CD14-positive monocyte (primary cell): Measurements from ENCODE around the gene NEGR1. TPM values are rescaled to one million over a fixed set of nuclear protein-coding genes. Genes with fewer than 3 reads are reported as not detected.

Experiments
- DNase-seq, 3 donors: peaks; one replicate each; pipeline ENCODE4 v3.0.0-alpha.2; 2011 to 2022
- H2AFZ ChIP-seq: 2 replicates; pipeline ENCODE4 v1.6.0; 2012; ENCODE audit warnings: mild to moderate bottlenecking, low read depth, low read length, inconsistent platforms; ENCODE audit not compliant: insufficient read depth, poor library complexity, severe bottlenecking
- H3K27ac ChIP-seq, 2 donors: 1 replicate in 1 of 2; 2 replicates in 1 of 2; pipeline ENCODE4 v1.5.1; 2012 to 2013; ENCODE audit warnings: low read length in 2 of 2, control low read depth in 1 of 2, inconsistent platforms in 1 of 2, low read depth in 1 of 2, mild to moderate bottlenecking in 1 of 2
- H3K27me3 ChIP-seq, 2 donors: one replicate each; pipeline versions ENCODE4 v1.6.0 to v1.6.1; 2011 to 2013; ENCODE audit warnings: low read length in 2 of 2; ENCODE audit not compliant: control insufficient read depth in 2 of 2, insufficient read depth in 2 of 2
- H3K36me3 ChIP-seq, 2 donors: replicated peaks in 1 of 2; 1 replicate in 1 of 2; 2 replicates in 1 of 2; pipeline versions ENCODE4 v1.5.1 to v1.6.1; 2012 to 2013; ENCODE audit warnings: low read length in 2 of 2, control low read depth in 1 of 2, inconsistent platforms in 1 of 2, mild to moderate bottlenecking in 1 of 2; ENCODE audit not compliant: insufficient read depth in 2 of 2, control insufficient read depth in 1 of 2
- H3K4me1 ChIP-seq, 2 donors: 1 replicate in 1 of 2; 2 replicates in 1 of 2; pipeline versions ENCODE4 v1.5.1 to v1.6.1; 2012 to 2013; ENCODE audit warnings: low read length in 2 of 2, control low read depth in 1 of 2, inconsistent platforms in 1 of 2, mild to moderate bottlenecking in 1 of 2, moderate library complexity in 1 of 2; ENCODE audit not compliant: insufficient read depth in 2 of 2, control insufficient read depth in 1 of 2
- H3K4me2 ChIP-seq: replicated peaks from 2 replicates; pipeline ENCODE3; 2012; ENCODE audit warnings: low read length, moderate library complexity, mild to moderate bottlenecking; ENCODE audit not compliant: poor library complexity, severe bottlenecking; ENCODE audit errors: extremely low read depth
- H3K4me3 ChIP-seq, 3 experiments: fragments of 200-600 bp in 1 of 3; sonication (generic) in 1 of 3; replicated peaks in 1 of 3; 1 replicate in 2 of 3; 2 replicates in 1 of 3; pipeline ENCODE4 v1.5.1; 2011 to 2013; ENCODE audit warnings: low read length in 3 of 3, mild to moderate bottlenecking in 3 of 3, control low read depth in 2 of 3, low read depth in 2 of 3, inconsistent platforms in 1 of 3, moderate library complexity in 1 of 3
- H3K79me2 ChIP-seq: 2 replicates; pipeline ENCODE4 v1.6.0; 2012; ENCODE audit warnings: mild to moderate bottlenecking, control low read depth, inconsistent platforms, low read length, moderate library complexity; ENCODE audit not compliant: insufficient read depth
- H3K9ac ChIP-seq: 2 replicates; pipeline ENCODE4 v1.6.0; 2017; ENCODE audit warnings: low read length, mild to moderate bottlenecking; ENCODE audit not compliant: insufficient read depth, poor library complexity, severe bottlenecking
- H3K9me3 ChIP-seq, 2 donors: replicated peaks in 1 of 2; 1 replicate in 1 of 2; 2 replicates in 1 of 2; pipeline versions ENCODE4 v1.5.1 to v1.6.1; 2012 to 2013; ENCODE audit warnings: low read length in 2 of 2, control low read depth in 1 of 2; ENCODE audit not compliant: control insufficient read depth in 1 of 2, insufficient read depth in 1 of 2
- H4K20me1 ChIP-seq: 2 replicates; pipeline ENCODE4 v1.6.0; 2012; ENCODE audit warnings: mild to moderate bottlenecking, low read length, control low read depth, moderate library complexity; ENCODE audit not compliant: insufficient read depth
- H3K27ac Mint-ChIP-seq, 7 donors: one replicate each; pipeline ENCODE4 v1.8.0; 2020; ENCODE audit warnings: mild to moderate bottlenecking in 7 of 7, mixed read lengths in 7 of 7, moderate library complexity in 6 of 7, inconsistent platforms in 2 of 7
- H3K27me3 Mint-ChIP-seq, 3 donors: one replicate each; pipeline ENCODE4 v1.8.0; 2021 to 2022; ENCODE audit warnings: low read depth in 3 of 3, mild to moderate bottlenecking in 3 of 3, mixed read lengths in 3 of 3, moderate library complexity in 3 of 3, inconsistent platforms in 1 of 3
- H3K36me3 Mint-ChIP-seq, 2 donors: one replicate each; pipeline ENCODE4 v1.8.0; 2020; ENCODE audit warnings: mixed read lengths in 2 of 2, inconsistent platforms in 1 of 2, mild to moderate bottlenecking in 1 of 2
- H3K4me1 Mint-ChIP-seq: one replicate; pipeline ENCODE4 v1.8.0; 2020; ENCODE audit warnings: mild to moderate bottlenecking, mixed read lengths
- H3K4me3 Mint-ChIP-seq, 2 donors: one replicate each; pipeline ENCODE4 v1.8.0; 2020; ENCODE audit warnings: mild to moderate bottlenecking in 2 of 2, mixed read lengths in 2 of 2, moderate library complexity in 1 of 2
- H3K9me3 Mint-ChIP-seq, 7 donors: one replicate each; pipeline ENCODE4 v1.8.0; 2020 to 2022; ENCODE audit warnings: mixed read lengths in 7 of 7, mild to moderate bottlenecking in 6 of 7, moderate library complexity in 6 of 7, inconsistent platforms in 2 of 7
- CTCF ChIP-seq: fragments of 200-600 bp; IDR thresholded peaks from one replicate; pipeline ENCODE4 v1.8.0; 2022; ENCODE audit warnings: antibody characterized with exemption, mild to moderate bottlenecking
- WGBS: methylation state at CpG from one replicate; pipeline ENCODE4 v1.1.5; 2013; ENCODE audit warnings: missing lambda C conversion rate; ENCODE audit not compliant: insufficient coverage; 5-methylcytosine and 5-hydroxymethylcytosine counted together
- intact Hi-C, 2 donors: fragments of 100-400 bp; cut with micrococcal nuclease; formaldehyde crosslinking; loops; one replicate each; pipeline versions ENCODE4 v1.15.0 to v1.15.1; 2023
- polyA plus RNA-seq, 3 donors: library from polyadenylated mRNA; depleted of rRNA in 1 of 3; unstranded in 2 of 3; stranded (reverse) in 1 of 3; fragments of 300-500 nt in 2 of 3; fragments of >200 nt in 1 of 3; fragmentation: Illumina TruSeq in 2 of 3; gene quantifications; 1 replicate in 2 of 3; 2 replicates in 1 of 3; pipeline ENCODE4 v1.2.3, GENCODE V29; 2012 to 2021

NEGR1 gene
- polyA plus RNA-seq, 3 donors: 0.03 to 0.15 (median 0.13) TPM

- H3K9me3 Mint-ChIP-seq: peaks cover 0 to 2% (median 0%) of the 10 kb centered on the region in 7 donors
Observed at GRCh38 chr1:71948561-71948960, 333.8 kb downstream of the NEGR1 start.

GRCh38 chr1:71944006-71944405 is 338.3 kb downstream of the NEGR1 start:
- Histone ChIP-seq H3K4me3 (no peak overlapping the region), H3K9ac (no peak overlapping the region), H3K4me2 (no peak overlapping the region), H3K36me3 (no peaks in the 10 kb centered on the region), H2AFZ (no peak overlapping the region), H3K79me2 (no peaks in the 10 kb centered on the region), H3K27ac (no peak overlapping the region), H3K9me3 (no peaks in the 10 kb centered on the region), H3K27me3 (no peaks in the 10 kb centered on the region), H3K4me1 (no peaks in the 10 kb centered on the region), H4K20me1 (no peaks in the 10 kb centered on the region)
- H3K27me3 Mint-ChIP-seq: peaks cover 0 to 1% (median 0%) of the 10 kb centered on the region in 3 donors
- no peaks in the 10 kb centered on the region for H3K4me1 Mint-ChIP-seq
- DNase-seq: no peak
- intact Hi-C loops: no loop called here
- TF ChIP-seq CTCF: no peak
- H3K36me3 Mint-ChIP-seq: no peaks in the 10 kb centered on the region
- peaks cover 0 to 5% (median 0%) of the 10 kb centered on the region in 7 donors for H3K9me3 Mint-ChIP-seq
- no peak overlapping the region for H3K4me3 Mint-ChIP-seq
- H3K27ac Mint-ChIP-seq: no peak overlapping the region
- WGBS: no CpG with 5 or more reads among the region's 1 CpG

More at GRCh38 chr1:71948561-71948960, 333.8 kb downstream of the NEGR1 start:
- intact Hi-C loops: no loop called here
- Histone ChIP-seq H3K4me1 (no peaks in the 10 kb centered on the region), H3K9me3 (no peaks in the 10 kb centered on the region), H3K4me3 (no peak overlapping the region), H3K4me2 (no peak overlapping the region), H3K36me3 (no peaks in the 10 kb centered on the region), H2AFZ (no peak overlapping the region), H4K20me1 (no peaks in the 10 kb centered on the region), H3K79me2 (no peaks in the 10 kb centered on the region), H3K9ac (no peak overlapping the region), H3K27ac (no peak overlapping the region), H3K27me3 (no peaks in the 10 kb centered on the region)
- Mint-ChIP-seq H3K27ac (no peak overlapping the region), H3K27me3 (peaks cover 0 to 1% (median 0%) of the 10 kb centered on the region in 3 donors), H3K4me1 (peaks cover 13% of the 10 kb centered on the region), H3K36me3 (no peaks in the 10 kb centered on the region), H3K4me3 (no peak overlapping the region)
- no peak for DNase-seq
- 60% methylated on average over 1 of the region's 5 CpGs for WGBS
- TF ChIP-seq CTCF: no peak
